ENCODE measurements around the gene GPNMB. TPM values are rescaled to one million over a fixed set of nuclear protein-coding genes. Genes with fewer than 3 reads are reported as not detected.
"Not testable (repeated sequence)": the region's sequence is repeated elsewhere in the genome, so short reads cannot be mapped to it uniquely, and the experiment has no call there.

GPNMB gene
- total RNA-seq, 2 experiments from 2014 or later = 0.43 TPM; not detected in 1

GRCh38 chr7:23294549-23295400 lies 48.2 kb downstream of the GPNMB start:
- POLR2A ChIA-PET = no interaction called here
- Mint-ChIP-seq H3K27ac (no peak overlapping the region), H3K9me3 (no peaks in the 10 kb centered on the region), H3K36me3 (peaks cover 2% of the 10 kb centered on the region), H3K4me1 (ENCODE audit: low read depth) (peaks cover 10% of the 10 kb centered on the region), H3K4me3 (no peak overlapping the region), H3K27me3 (peaks cover 3% of the 10 kb centered on the region)
- intact Hi-C loops (cut with micrococcal nuclease) = no loop called here
- CTCF ChIA-PET = interaction anchor here (1.0 to 1.4 kb wide), 3 partner anchors 18 to 21 kb away, joined by 6 to 10 read pairs (median 8); no protein-coding TSS in a partner anchor
- no peak for DNase-seq

GRCh38 chr7:23295401-23295697 lies 48.8 kb downstream of the GPNMB start:
- H3K9me3 Mint-ChIP-seq = no peaks in the 10 kb centered on the region
- POLR2A ChIA-PET = no interaction called here
- intact Hi-C loops (cut with micrococcal nuclease) = no loop called here

GRCh38 chr7:23298141-23298881 lies 51.7 kb downstream of the GPNMB start:
- no peaks in the 10 kb centered on the region for H3K9me3 Mint-ChIP-seq
- peaks cover 33% of the 10 kb centered on the region for H3K4me1 Mint-ChIP-seq (ENCODE audit: low read depth)

More at GRCh38 chr7:23295401-23295697, 48.8 kb downstream of the GPNMB start:
- Mint-ChIP-seq H3K4me3 (no peak overlapping the region), H3K36me3 (peaks cover 2% of the 10 kb centered on the region), H3K4me1 (ENCODE audit: low read depth) (peaks cover 13% of the 10 kb centered on the region), H3K27me3 (peaks cover 3% of the 10 kb centered on the region), H3K27ac (no peak overlapping the region)
- DNase-seq = no peak
- CTCF ChIA-PET = interaction anchor here (1.4 kb wide), 2 partner anchors 18 to 19 kb away, joined by 6 to 8 read pairs; no protein-coding TSS in a partner anchor

GRCh38 chr7:23298885-23299769 lies 52.6 kb downstream of the GPNMB start, which contains the start of gene MALSU1:
Gene MALSU1 (plus strand): TSS chr7:23299339. CDS start chr7:23299353, 14 bp downstream.
- ChIA-PET CTCF (interaction anchor here (1.0 to 1.5 kb wide), 5 partner anchors 20 to 248 kb away, joined by 3 to 5 read pairs (median 3); no protein-coding TSS in a partner anchor), POLR2A (interaction anchor here (1.0 to 1.5 kb wide), 3 partner anchors 21 to 225 kb away, joined by 3 to 6 read pairs (median 4); no protein-coding TSS in a partner anchor)
- intact Hi-C loops (cut with micrococcal nuclease) = loop anchor here (1.0 to 2.0 kb wide), 9 partner anchors 10 to 296 kb away; partner anchors contain the start of genes KLHL7, NUP42 and TRA2A
- peak within 1 kb of the TSS; percentile 97 for H3K27ac Mint-ChIP-seq
- DNase-seq = peak; percentile 98
- peaks cover 18% of the 10 kb centered on the region for H3K36me3 Mint-ChIP-seq
- peak within 1 kb of the TSS; percentile 96 for H3K4me3 Mint-ChIP-seq
- peaks cover 3% of the 10 kb centered on the region for H3K27me3 Mint-ChIP-seq
- no peaks in the 10 kb centered on the region for H3K9me3 Mint-ChIP-seq
- H3K4me1 Mint-ChIP-seq (ENCODE audit: low read depth) = peaks cover 36% of the 10 kb centered on the region

More at GRCh38 chr7:23298141-23298881, 51.7 kb downstream of the GPNMB start:
- H3K27ac Mint-ChIP-seq = peak overlapping the region; percentile 97
- H3K27me3 Mint-ChIP-seq = peaks cover 3% of the 10 kb centered on the region
- no peak for DNase-seq
- CTCF ChIA-PET = interaction anchor here (0.6 to 1.7 kb wide), 4 partner anchors 25 to 37 kb away, joined by 3 to 7 read pairs (median 3); no protein-coding TSS in a partner anchor
- peaks cover 16% of the 10 kb centered on the region for H3K36me3 Mint-ChIP-seq
- peak overlapping the region; percentile 96 for H3K4me3 Mint-ChIP-seq
- POLR2A ChIA-PET = interaction anchor here (1.1 to 1.5 kb wide), 2 partner anchors 58 to 226 kb away, joined by 3 to 4 read pairs; no protein-coding TSS in a partner anchor
- intact Hi-C loops (cut with micrococcal nuclease) = loop anchor here (2.0 kb wide), 3 partner anchors 58 to 296 kb away; no protein-coding TSS in a partner anchor

GRCh38 chr7:23299770-23300300 lies 53.3 kb downstream of the GPNMB start:
- Mint-ChIP-seq H3K4me1 (ENCODE audit: low read depth) (peaks cover 43% of the 10 kb centered on the region), H3K9me3 (no peaks in the 10 kb centered on the region), H3K27ac (peak overlapping the region; percentile 97), H3K27me3 (peaks cover 3% of the 10 kb centered on the region), H3K36me3 (peaks cover 25% of the 10 kb centered on the region), H3K4me3 (peak overlapping the region; percentile 96)
- ChIA-PET CTCF (interaction anchor here (0.7 to 1.5 kb wide), 5 partner anchors 21 to 247 kb away, joined by 3 to 5 read pairs (median 3); no protein-coding TSS in a partner anchor), POLR2A (interaction anchor here (1.0 to 1.5 kb wide), 3 partner anchors 22 to 224 kb away, joined by 3 to 6 read pairs (median 4); no protein-coding TSS in a partner anchor)
- no peak for DNase-seq
- intact Hi-C loops (cut with micrococcal nuclease) = loop anchor here (1.0 to 2.0 kb wide), 9 partner anchors 11 to 295 kb away; partner anchors contain the start of genes KLHL7, NUP42 and TRA2A

GRCh38 chr7:23306936-23307521 lies 60.5 kb downstream of the GPNMB start:
- no peak overlapping the region for H3K4me3 Mint-ChIP-seq
- peaks cover 52% of the 10 kb centered on the region for H3K36me3 Mint-ChIP-seq
- H3K27me3 Mint-ChIP-seq = no peaks in the 10 kb centered on the region
- H3K9me3 Mint-ChIP-seq = no peaks in the 10 kb centered on the region
- intact Hi-C loops (cut with micrococcal nuclease) = loop anchor here (1.0 to 2.0 kb wide), 4 partner anchors 40 to 288 kb away; no protein-coding TSS in a partner anchor
- ChIA-PET CTCF (no interaction called here), POLR2A (no interaction called here)
- no peak for DNase-seq
- H3K27ac Mint-ChIP-seq = peak overlapping the region; percentile 55
- H3K4me1 Mint-ChIP-seq (ENCODE audit: low read depth) = peaks cover 45% of the 10 kb centered on the region

GRCh38 chr7:23308754-23309153 lies 62.2 kb downstream of the GPNMB start:
- intact Hi-C loops (cut with micrococcal nuclease) = no loop called here
- Mint-ChIP-seq H3K27me3 (no peaks in the 10 kb centered on the region), H3K27ac (no peak overlapping the region), H3K4me3 (no peak overlapping the region), H3K9me3 (no peaks in the 10 kb centered on the region), H3K36me3 (peaks cover 44% of the 10 kb centered on the region), H3K4me1 (ENCODE audit: low read depth) (peaks cover 34% of the 10 kb centered on the region)
- ChIA-PET POLR2A (no interaction called here), CTCF (interaction anchor here (1.1 kb wide), 1 partner anchor 49 kb away, joined by 3 read pairs; no protein-coding TSS in a partner anchor)
- no peak for DNase-seq

GRCh38 chr7:23312141-23312540 lies 65.6 kb downstream of the GPNMB start:
- H3K9me3 Mint-ChIP-seq; H3K4me3 Mint-ChIP-seq; H3K4me1 Mint-ChIP-seq (ENCODE audit: low read depth); H3K27me3 Mint-ChIP-seq; H3K27ac Mint-ChIP-seq; POLR2A ChIA-PET; DNase-seq; intact Hi-C loops (cut with micrococcal nuclease): not testable (repeated sequence)
- CTCF ChIA-PET = interaction anchor here (0.6 to 2.5 kb wide), 2 partner anchors 34 to 39 kb away, joined by 3 to 9 read pairs; no protein-coding TSS in a partner anchor
- H3K36me3 Mint-ChIP-seq = peaks cover 22% of the 10 kb centered on the region

GRCh38 chr7:23315366-23315765 lies 68.8 kb downstream of the GPNMB start:
- Mint-ChIP-seq H3K4me3 (no peak overlapping the region), H3K4me1 (ENCODE audit: low read depth) (no peaks in the 10 kb centered on the region), H3K27ac (no peak overlapping the region), H3K27me3 (peaks cover 11% of the 10 kb centered on the region), H3K9me3 (no peaks in the 10 kb centered on the region), H3K36me3 (peaks cover 3% of the 10 kb centered on the region)
- ChIA-PET POLR2A (no interaction called here), CTCF (no interaction called here)
- intact Hi-C loops (cut with micrococcal nuclease) = no loop called here
- DNase-seq = no peak
